Measurements from ENCODE around the gene TEX35.

DNA sequence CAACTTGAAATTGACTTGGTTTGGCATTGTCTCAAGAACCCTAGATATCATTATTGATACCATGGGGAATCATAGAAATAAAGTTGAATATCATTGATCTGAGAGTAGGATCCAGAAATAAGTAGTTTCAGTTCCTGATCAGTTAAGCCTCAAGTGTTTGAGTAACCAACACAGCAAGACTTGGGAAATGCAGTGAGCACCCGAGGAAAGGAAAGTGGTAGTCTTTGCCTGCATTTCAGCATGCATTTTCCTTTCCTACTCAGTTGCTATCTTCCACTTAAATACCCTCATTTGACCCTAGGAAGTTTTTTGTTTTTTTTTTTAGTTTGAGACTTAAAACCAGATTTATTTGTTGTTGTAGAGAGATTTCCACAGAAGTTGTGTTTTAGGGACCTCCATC lies 35.1 kb upstream of the TEX35 start:
- TF ChIP-seq POLR2A (IDR thresholded peaks at IDR 0.05; ENCODE audit: borderline replicate concordance, extremely low read depth, insufficient read depth, insufficient read length) (no peak), SP1 (IDR thresholded peaks at IDR 0.05; ENCODE audit: low read depth) (no peak)
